ENCODE data around the gene GTF2IRD1. TPM values are rescaled to one million over a fixed set of nuclear protein-coding genes. Genes with fewer than 3 reads are reported as not detected.

Gene GTF2IRD1
- total and polyA plus RNA-seq, 2 of the 13 experiments (the other 11 are each of a cell fraction or from before 2014, with no cell fraction given) = 16.5 to 26.7 TPM

- H4K20me1 ChIP-seq (ENCODE audit: insufficient read depth, low read length) = no peaks in the 10 kb centered on the region
- WGBS (ENCODE audit: low lambda C conversion rate) = 94% methylated on average over 3 of the region's 3 CpGs
- DNase-seq (ENCODE audit: low spot score) (no peak), ATAC-seq (no peak), FAIRE-seq (no peak)
- CTCF ChIA-PET (ENCODE audit: low intra/inter-chr PET ratio, low total read pairs) = no interaction called here
- H3K36me3 ChIP-seq (replicated peaks in 1 of 2; ENCODE audit: control insufficient read depth in 1 of 2, insufficient read depth in 2 of 2, low read length in 2 of 2) = peaks cover 13 to 61% of the 10 kb centered on the region in 2 experiments; a peak in 4 of 5 replicates
- POLR2A ChIA-PET = no interaction called here
- no TSS peak for BruUV-seq (replicated peaks)
- intact Hi-C loops (cut with micrococcal nuclease; ENCODE audit: unreplicated experiment) (no loop called here), in situ Hi-C loops (cut with HindIII; ENCODE audit: extremely low pct_ligation_motif_present, low pct_unique_long_range_greater_than_20kb) (no loop called here)
- TF ChIP-seq, protein P1, sequence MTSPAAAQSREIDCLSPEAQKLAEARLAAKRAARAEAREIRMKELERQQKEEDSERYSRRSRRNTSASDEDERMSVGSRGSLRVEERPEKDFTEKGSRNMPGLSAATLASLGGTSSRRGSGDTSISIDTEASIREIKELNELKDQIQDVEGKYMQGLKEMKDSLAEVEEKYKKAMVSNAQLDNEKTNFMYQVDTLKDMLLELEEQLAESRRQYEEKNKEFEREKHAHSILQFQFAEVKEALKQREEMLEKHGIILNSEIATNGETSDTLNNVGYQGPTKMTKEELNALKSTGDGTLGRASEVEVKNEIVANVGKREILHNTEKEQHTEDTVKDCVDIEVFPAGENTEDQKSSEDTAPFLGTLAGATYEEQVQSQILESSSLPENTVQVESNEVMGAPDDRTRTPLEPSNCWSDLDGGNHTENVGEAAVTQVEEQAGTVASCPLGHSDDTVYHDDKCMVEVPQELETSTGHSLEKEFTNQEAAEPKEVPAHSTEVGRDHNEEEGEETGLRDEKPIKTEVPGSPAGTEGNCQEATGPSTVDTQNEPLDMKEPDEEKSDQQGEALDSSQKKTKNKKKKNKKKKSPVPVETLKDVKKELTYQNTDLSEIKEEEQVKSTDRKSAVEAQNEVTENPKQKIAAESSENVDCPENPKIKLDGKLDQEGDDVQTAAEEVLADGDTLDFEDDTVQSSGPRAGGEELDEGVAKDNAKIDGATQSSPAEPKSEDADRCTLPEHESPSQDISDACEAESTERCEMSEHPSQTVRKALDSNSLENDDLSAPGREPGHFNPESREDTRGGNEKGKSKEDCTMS (CRISPR knock-in tag; conservative IDR thresholded peaks at IDR 0.05) = no peak
- TF ChIP-seq PTBP1 (IDR thresholded peaks at IDR 0.05; ENCODE audit: low read depth, low read length, poor library complexity, severe bottlenecking) = no peak
- TF ChIP-seq ZNF3 (CRISPR knock-in tag; IDR thresholded peaks at IDR 0.05) = peak; percentile 64; the same call in 1 of the 2 replicates
- H3K4me3 ChIP-seq (replicated peaks in 1 of 3; ENCODE audit: insufficient read depth in 1 of 3, low read depth in 2 of 3, low read length in 3 of 3) = no peak overlapping the region
- H2AFZ ChIP-seq (ENCODE audit: low read length) = no peak overlapping the region
- no peaks in the 10 kb centered on the region for H3K79me2 ChIP-seq (ENCODE audit: insufficient read depth, low read length)
- no peaks in the 10 kb centered on the region for H3K27me3 ChIP-seq (ENCODE audit: control insufficient read depth in 1 of 2, insufficient read depth in 2 of 2, low read length in 2 of 2)
- H3K4me2 ChIP-seq (ENCODE audit: low read depth, low read length) = no peak overlapping the region
- H3K27ac ChIP-seq (ENCODE audit: extremely low read length, insufficient read depth, low read length) = no peak overlapping the region
- H3K9me3 ChIP-seq (ENCODE audit: low read length) = no peaks in the 10 kb centered on the region
- no peaks in the 10 kb centered on the region for H3K4me1 ChIP-seq (ENCODE audit: insufficient read depth, low read length)
- H3K9ac ChIP-seq (ENCODE audit: insufficient read depth, low read depth, low read length) = no peak overlapping the region
Measured at GRCh38 chr7:74516214-74516613, 62.5 kb downstream of the GTF2IRD1 start.

DNA sequence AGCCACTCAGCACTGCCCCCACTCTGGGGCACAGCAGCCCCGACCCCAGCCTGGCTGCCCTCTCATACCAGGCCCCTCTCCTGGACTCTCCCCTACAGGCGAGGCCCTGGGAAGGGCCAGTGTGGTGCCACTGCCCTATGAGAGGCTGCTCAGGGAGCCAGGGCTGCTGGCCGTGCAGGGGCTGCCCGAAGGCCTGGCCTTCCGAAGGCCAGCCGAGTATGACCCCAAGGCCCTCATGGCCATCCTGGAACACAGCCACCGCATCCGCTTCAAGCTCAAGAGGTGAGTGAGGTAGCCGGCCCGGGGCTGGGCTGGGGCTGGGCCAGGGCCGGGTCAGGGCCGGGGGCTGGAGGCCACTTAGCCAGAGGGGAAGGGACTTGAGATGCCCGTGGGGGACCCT lies 64.3 kb downstream of the GTF2IRD1 start:
- intact Hi-C loops (cut with micrococcal nuclease; ENCODE audit: unreplicated experiment) (no loop called here), in situ Hi-C loops (cut with HindIII; ENCODE audit: extremely low pct_ligation_motif_present, low pct_unique_long_range_greater_than_20kb) (no loop called here)
- CTCF ChIA-PET (ENCODE audit: low intra/inter-chr PET ratio, low total read pairs) = no interaction called here
- Histone ChIP-seq H3K79me2 (ENCODE audit: insufficient read depth, low read length) (no peaks in the 10 kb centered on the region), H3K4me2 (ENCODE audit: low read depth, low read length) (no peak overlapping the region), H2AFZ (ENCODE audit: low read length) (no peak overlapping the region), H3K4me1 (ENCODE audit: insufficient read depth, low read length) (no peaks in the 10 kb centered on the region), H3K4me3 (replicated peaks in 1 of 3; ENCODE audit: insufficient read depth in 1 of 3, low read depth in 2 of 3, low read length in 3 of 3) (no peak overlapping the region), H4K20me1 (ENCODE audit: insufficient read depth, low read length) (no peaks in the 10 kb centered on the region), H3K36me3 (replicated peaks in 1 of 2; ENCODE audit: control insufficient read depth in 1 of 2, insufficient read depth in 2 of 2, low read length in 2 of 2) (peaks cover 14 to 55% of the 10 kb centered on the region in 2 experiments; a peak in 4 of 5 replicates), H3K27me3 (ENCODE audit: control insufficient read depth in 1 of 2, insufficient read depth in 2 of 2, low read length in 2 of 2) (no peaks in the 10 kb centered on the region), H3K9me3 (ENCODE audit: low read length) (no peaks in the 10 kb centered on the region), H3K27ac (ENCODE audit: extremely low read length, insufficient read depth, low read length) (no peak overlapping the region), H3K9ac (ENCODE audit: insufficient read depth, low read depth, low read length) (no peak overlapping the region)
- POLR2A ChIA-PET = no interaction called here
- no TSS peak for BruUV-seq (replicated peaks)
- WGBS (ENCODE audit: low lambda C conversion rate) = 97% methylated on average over 8 of the region's 13 CpGs
- FAIRE-seq = no peak
- no peak for TF ChIP-seq SALL2 (CRISPR knock-in tag; IDR thresholded peaks at IDR 0.05)
- TF ChIP-seq AGO2 (optimal IDR thresholded peaks at IDR 0.05; ENCODE audit: low read depth, low read length) = peak; percentile 71
- no peak for DNase-seq (ENCODE audit: low spot score)
- ATAC-seq = no peak
